ENCODE results near the gene PLEKHG7. TPM values are rescaled to one million over a fixed set of nuclear protein-coding genes. Genes with fewer than 3 reads are reported as not detected.
A peak's percentile ranks its signal among the peaks of the same experiment; 100 is the strongest.
"Not testable (repeated sequence)": the region's sequence is repeated elsewhere in the genome, so short reads cannot be mapped to it uniquely, and the experiment has no call there.

The PLEKHG7 gene, protein sequence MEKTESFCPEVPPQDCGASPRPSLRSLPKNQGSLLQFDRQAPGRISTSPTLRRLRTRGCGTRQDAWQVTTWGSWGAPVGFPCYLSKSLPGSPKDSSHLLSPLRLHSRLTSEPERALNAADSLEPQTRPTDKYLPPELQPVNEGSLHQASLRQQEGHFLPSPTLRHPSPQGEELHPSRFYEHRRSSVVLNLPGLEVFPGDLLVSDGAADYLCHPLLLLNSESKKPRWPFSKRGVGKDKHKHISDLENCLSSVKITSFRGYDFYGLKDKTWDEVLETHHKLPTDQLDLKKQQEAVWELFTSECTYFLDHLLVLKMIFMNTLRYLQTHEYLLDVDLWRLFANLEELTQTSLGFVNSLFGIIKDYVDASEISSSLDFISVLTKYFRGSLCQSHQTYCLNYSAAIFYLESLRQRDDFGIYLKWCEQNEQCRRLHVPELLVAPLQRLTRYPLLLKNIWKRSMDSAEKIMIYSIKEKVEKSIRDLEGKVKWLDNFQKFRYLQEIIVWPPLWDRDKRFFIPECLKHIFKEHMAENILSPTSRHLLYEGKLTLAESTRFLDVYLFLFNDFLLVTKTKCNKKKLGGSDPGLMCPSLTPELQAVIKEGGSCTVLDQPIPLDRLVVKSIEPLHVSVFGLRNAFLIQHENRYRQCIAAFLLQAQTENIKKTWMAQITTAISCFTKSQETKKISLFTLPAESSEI
- total RNA-seq (2021) (not detected in 2 replicates), Bru-seq, nascent RNA (percentile 6 among the genes with signal in this experiment), BruChase-seq, experiment 1, labeled RNA remaining after a 2-hour chase (not detected), BruChase-seq, experiment 2, labeled RNA remaining after a 6-hour chase (not detected)
- long read RNA-seq, partial matches to known transcripts, result 0 of 8 reads
- long read RNA-seq, other reads (novel, unspliced or antisense), result 8 of 8 reads

DNA sequence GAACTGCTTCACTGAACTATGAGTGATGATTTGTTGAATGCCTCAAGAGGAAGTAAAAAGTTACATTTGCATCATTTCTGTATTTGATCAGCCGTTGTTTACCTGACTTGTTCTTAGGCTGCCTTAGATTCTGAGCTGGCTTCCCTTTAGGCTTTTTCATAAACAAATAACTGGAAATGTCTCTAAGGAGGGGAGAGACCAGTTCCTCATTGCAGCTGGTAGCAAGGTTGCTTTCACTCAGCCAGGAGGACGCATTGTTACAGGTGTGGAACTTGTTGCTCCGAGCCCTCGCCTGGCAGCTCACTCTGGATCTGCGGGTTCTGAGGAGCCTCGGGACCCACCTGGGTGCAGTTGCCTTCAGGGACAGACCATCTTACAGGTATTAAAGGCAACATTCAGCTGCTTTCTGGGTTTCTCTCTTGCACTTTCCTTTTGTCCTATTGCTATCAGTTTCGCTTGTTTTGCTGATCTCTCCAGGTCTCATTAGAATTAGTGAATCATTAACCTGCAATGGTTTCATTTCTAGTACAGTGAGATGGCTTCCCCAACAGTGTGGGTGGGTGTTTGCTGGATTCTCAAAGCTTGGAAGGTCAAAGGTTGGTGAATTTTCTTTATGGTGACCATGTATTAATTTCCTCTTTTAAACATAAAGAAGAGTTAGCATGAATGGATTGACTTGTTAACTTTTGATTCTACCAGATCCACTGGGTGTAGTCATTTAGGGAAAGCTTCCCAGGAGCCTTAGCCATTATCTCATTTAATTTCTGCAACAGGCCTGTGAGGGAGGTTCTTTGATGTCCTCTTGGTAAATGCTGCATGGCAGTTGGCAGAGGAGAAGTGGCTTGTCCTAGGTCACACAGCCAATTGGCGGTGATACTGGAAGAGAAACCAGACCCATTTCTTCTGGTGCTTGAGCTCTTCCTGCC is at the start of gene PLEKHG7:
Gene PLEKHG7, plus strand, starts transcription at position 236 of the 926 bp plus-strand sequence. CDS start 3,643 bp downstream, outside the sequence.
- no peaks in the 10 kb centered on the region for H3K4me1 ChIP-seq (ENCODE audit: insufficient read depth, low read length, poor library complexity, severe bottlenecking)
- DNase-seq (ENCODE audit: low spot score), result no peak
- CTCF ChIA-PET, result no interaction called here
- TF ChIP-seq EZH2 (IDR thresholded peaks at IDR 0.05; ENCODE audit: borderline replicate concordance, low read depth, low read length, poor library complexity, severe bottlenecking), result no peak
- TF ChIP-seq, protein P1, sequence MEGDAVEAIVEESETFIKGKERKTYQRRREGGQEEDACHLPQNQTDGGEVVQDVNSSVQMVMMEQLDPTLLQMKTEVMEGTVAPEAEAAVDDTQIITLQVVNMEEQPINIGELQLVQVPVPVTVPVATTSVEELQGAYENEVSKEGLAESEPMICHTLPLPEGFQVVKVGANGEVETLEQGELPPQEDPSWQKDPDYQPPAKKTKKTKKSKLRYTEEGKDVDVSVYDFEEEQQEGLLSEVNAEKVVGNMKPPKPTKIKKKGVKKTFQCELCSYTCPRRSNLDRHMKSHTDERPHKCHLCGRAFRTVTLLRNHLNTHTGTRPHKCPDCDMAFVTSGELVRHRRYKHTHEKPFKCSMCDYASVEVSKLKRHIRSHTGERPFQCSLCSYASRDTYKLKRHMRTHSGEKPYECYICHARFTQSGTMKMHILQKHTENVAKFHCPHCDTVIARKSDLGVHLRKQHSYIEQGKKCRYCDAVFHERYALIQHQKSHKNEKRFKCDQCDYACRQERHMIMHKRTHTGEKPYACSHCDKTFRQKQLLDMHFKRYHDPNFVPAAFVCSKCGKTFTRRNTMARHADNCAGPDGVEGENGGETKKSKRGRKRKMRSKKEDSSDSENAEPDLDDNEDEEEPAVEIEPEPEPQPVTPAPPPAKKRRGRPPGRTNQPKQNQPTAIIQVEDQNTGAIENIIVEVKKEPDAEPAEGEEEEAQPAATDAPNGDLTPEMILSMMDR (conservative IDR thresholded peaks at IDR 0.05; ENCODE audit: low read depth, low read length), result no peak
- no peak within 1 kb of the TSS for H3K4me3 ChIP-seq (ENCODE audit: low read depth, low read length, poor library complexity, severe bottlenecking)
- POLR2A ChIA-PET (ENCODE audit: low non-redundant PET), result interaction anchor here (0.7 kb wide), 1 partner anchor 29 kb away, joined by 3 read pairs; no protein-coding TSS in a partner anchor
- no peak within 1 kb of the TSS for H3K27ac ChIP-seq (ENCODE audit: low read depth, low read length, poor library complexity, severe bottlenecking)
- H3K27me3 ChIP-seq (replicated peaks; ENCODE audit: insufficient read depth, low read depth, low read length, poor library complexity), result no peaks in the 10 kb centered on the region
- intact Hi-C loops (cut with micrococcal nuclease; ENCODE audit: unreplicated experiment), result no loop called here
- BruUV-seq (replicated peaks), result no TSS peak
- no peaks in the 10 kb centered on the region for H3K36me3 ChIP-seq (ENCODE audit: insufficient read depth, low read length, poor library complexity, severe bottlenecking)
- no peaks in the 10 kb centered on the region for H3K9me3 ChIP-seq (ENCODE audit: low read depth, low read length, poor library complexity, severe bottlenecking)

- BruUV-seq (replicated peaks); POLR2A ChIA-PET (ENCODE audit: low non-redundant PET); DNase-seq (ENCODE audit: low spot score); CTCF ChIA-PET; H3K9me3 ChIP-seq (ENCODE audit: low read depth, low read length, poor library complexity, severe bottlenecking); H3K4me1 ChIP-seq (ENCODE audit: insufficient read depth, low read length, poor library complexity, severe bottlenecking); H3K27ac ChIP-seq (ENCODE audit: low read depth, low read length, poor library complexity, severe bottlenecking); H3K27me3 ChIP-seq (replicated peaks; ENCODE audit: insufficient read depth, low read depth, low read length, poor library complexity); H3K4me3 ChIP-seq (ENCODE audit: low read depth, low read length, poor library complexity, severe bottlenecking); H3K36me3 ChIP-seq (ENCODE audit: insufficient read depth, low read length, poor library complexity, severe bottlenecking): not testable (repeated sequence)
- intact Hi-C loops (cut with micrococcal nuclease; ENCODE audit: unreplicated experiment), result loop anchor here (5.0 kb wide), 2 partner anchors 82 to 1292 kb away; no protein-coding TSS in a partner anchor
These were observed 48.5 kb upstream of the PLEKHG7 start for GRCh38 chr12:92654256-92654655.

DNA sequence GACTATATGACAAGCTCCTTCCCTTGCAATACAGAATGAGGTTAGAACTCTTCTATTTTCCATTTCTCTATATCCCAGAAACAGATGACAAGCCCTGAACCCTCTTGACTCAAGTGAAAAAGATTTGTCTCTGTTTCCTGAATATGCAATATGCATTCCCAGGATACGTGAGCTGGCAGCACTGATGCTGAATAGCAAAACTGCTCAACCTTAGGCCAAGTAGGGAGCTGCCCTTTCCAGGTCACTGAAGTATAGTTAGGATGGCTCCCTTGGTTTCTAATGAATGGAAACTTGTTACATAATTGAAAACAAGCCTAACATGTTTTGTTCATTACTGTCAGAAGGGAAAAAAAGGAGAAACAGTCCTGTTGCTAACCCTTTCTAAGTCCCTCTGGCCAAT is 47.9 kb upstream of the PLEKHG7 start:
- intact Hi-C loops (cut with micrococcal nuclease; ENCODE audit: unreplicated experiment), result loop anchor here (5.0 kb wide), 2 partner anchors 83 to 1293 kb away; no protein-coding TSS in a partner anchor
- Histone ChIP-seq H3K9me3 (ENCODE audit: low read depth, low read length, poor library complexity, severe bottlenecking) (no peaks in the 10 kb centered on the region), H3K27me3 (replicated peaks; ENCODE audit: insufficient read depth, low read depth, low read length, poor library complexity) (no peaks in the 10 kb centered on the region), H3K4me1 (ENCODE audit: insufficient read depth, low read length, poor library complexity, severe bottlenecking) (no peaks in the 10 kb centered on the region), H3K36me3 (ENCODE audit: insufficient read depth, low read length, poor library complexity, severe bottlenecking) (no peaks in the 10 kb centered on the region), H3K27ac (ENCODE audit: low read depth, low read length, poor library complexity, severe bottlenecking) (no peak overlapping the region), H3K4me3 (ENCODE audit: low read depth, low read length, poor library complexity, severe bottlenecking) (no peak overlapping the region)
- BruUV-seq (replicated peaks), result no TSS peak
- CTCF ChIA-PET, result no interaction called here
- TF ChIP-seq, protein P1 (conservative IDR thresholded peaks at IDR 0.05; ENCODE audit: low read depth, low read length), result no peak
- TF ChIP-seq EZH2 (IDR thresholded peaks at IDR 0.05; ENCODE audit: borderline replicate concordance, low read depth, low read length, poor library complexity, severe bottlenecking), result no peak
- POLR2A ChIA-PET (ENCODE audit: low non-redundant PET), result no interaction called here
- no peak for DNase-seq (ENCODE audit: low spot score)

Measured in A673 (cell line).